Iris pigment epithelial cell (primary cell): Measurements from ENCODE around the gene PODXL.
"Not testable (repeated sequence)": the region's sequence is repeated elsewhere in the genome, so short reads cannot be mapped to it uniquely, and the experiment has no call there.

Experiments used
- DNase-seq: peaks from one replicate; pipeline ENCODE4 v3.0.0-alpha.2; 2011; ENCODE audit warnings: low read depth

PODXL gene

GRCh38 chr7:131489196-131489595, 67.2 kb downstream of the PODXL start:
- DNase-seq: no peak

- DNase-seq: no peak
These were observed 68.1 kb downstream of the PODXL start for GRCh38 chr7:131488361-131488760.

- DNase-seq: no peak
These were observed 69.2 kb downstream of the PODXL start for GRCh38 chr7:131487217-131487616.

- DNase-seq: no peak
These were observed 70.1 kb downstream of the PODXL start for GRCh38 chr7:131486346-131486745.

- DNase-seq: no peak
These were observed 72.8 kb downstream of the PODXL start for GRCh38 chr7:131483586-131483985.

- DNase-seq: no peak
These were observed 73.6 kb downstream of the PODXL start for GRCh38 chr7:131482800-131483199.

- peak; percentile 65 for DNase-seq
These were observed 75.8 kb downstream of the PODXL start for GRCh38 chr7:131480384-131481315.

GRCh38 chr7:131476740-131477139, 79.7 kb downstream of the PODXL start:
- DNase-seq: no peak

- no peak for DNase-seq
These were observed 85.0 kb downstream of the PODXL start for GRCh38 chr7:131471250-131472004.

GRCh38 chr7:131467788-131468187, 88.6 kb downstream of the PODXL start:
- no peak for DNase-seq

GRCh38 chr7:131466735-131467365, 89.6 kb downstream of the PODXL start:
- DNase-seq: no peak

GRCh38 chr7:131462715-131463114, 93.7 kb downstream of the PODXL start:
- not testable (repeated sequence) for DNase-seq

GRCh38 chr7:131462059-131462458, 94.4 kb downstream of the PODXL start:
- no peak for DNase-seq

- DNase-seq: no peak
These were observed 97.2 kb downstream of the PODXL start for GRCh38 chr7:131459256-131459655.

GRCh38 chr7:131456338-131456737, 100.1 kb downstream of the PODXL start:
- no peak for DNase-seq

- DNase-seq: no peak
These were observed 100.9 kb downstream of the PODXL start for GRCh38 chr7:131455546-131455945.

GRCh38 chr7:131455001-131455400, 101.4 kb downstream of the PODXL start:
- DNase-seq: no peak

- DNase-seq: no peak
These were observed 101.9 kb downstream of the PODXL start for GRCh38 chr7:131454498-131454897.
